MM.1S (cell line): ENCODE results near the gene MMP11.

Source experiments
- CTCF ChIP-seq: fragments of 300-600 bp; sonication (generic); IDR thresholded peaks from 2 replicates; pipeline ENCODE4 v1.5.1; 2016; ENCODE audit warnings: antibody characterized with exemption, low read length, mixed read lengths
- EZH2 ChIP-seq: fragments of 300-600 bp; sonication (generic); optimal IDR thresholded peaks from 2 replicates; pipeline ENCODE3; 2017; ENCODE audit warnings: low read depth, mild to moderate bottlenecking, antibody characterized with exemption, low read length, mixed read lengths
- EZH2phosphoT487 ChIP-seq: fragments of 300-600 bp; sonication (generic); IDR thresholded peaks from 2 replicates; pipeline ENCODE4 v1.6.1; 2018; ENCODE audit warnings: antibody characterized with exemption, low read length

GRCh38 chr22:23786261-23786710 lies 13.6 kb downstream of the MMP11 start:
- TF ChIP-seq CTCF: no peak
- no peak for TF ChIP-seq EZH2
- no peak for TF ChIP-seq EZH2phosphoT487
